Testis (tissue), 3 donors: ENCODE measurements around the gene SFXN2. TPM values are rescaled to one million over a fixed set of nuclear protein-coding genes. Genes with fewer than 3 reads are reported as not detected.

ENCODE experiments used
- DNase-seq: peaks from one replicate; pipeline ENCODE4 v3.0.0-alpha.2; 2019
- H3K27ac ChIP-seq, 2 donors: fragments of 200-600 bp; sonication (generic); one replicate each; pipeline ENCODE4 v1.5.1; 2019
- H3K27me3 ChIP-seq: fragments of 200-600 bp; sonication (generic); one replicate; pipeline ENCODE4 v1.5.1; 2019
- H3K36me3 ChIP-seq: fragments of 200-600 bp; sonication (generic); one replicate; pipeline ENCODE4 v1.5.1; 2017; ENCODE audit warnings: low read depth; ENCODE audit errors: missing control alignments
- H3K4me1 ChIP-seq: fragments of 200-600 bp; sonication (generic); one replicate; pipeline ENCODE4 v1.5.1; 2019
- H3K4me3 ChIP-seq, 2 donors: fragments of 200-600 bp; sonication (generic); one replicate each; pipeline ENCODE4 v1.5.1; 2017 to 2019
- H3K9me3 ChIP-seq: fragments of 200-600 bp; sonication (generic); one replicate; pipeline ENCODE4 v1.5.1; 2017
- POLR2A ChIP-seq: fragments of 450-650 bp; IDR thresholded peaks from one replicate; pipeline ENCODE4 v1.6.1; 2017; ENCODE audit warnings: antibody characterized with exemption, mild to moderate bottlenecking, moderate library complexity
- WGBS, 2 donors: methylation state at CpG; one replicate each; pipeline ENCODE4 v1.1.5; 2018; 5-methylcytosine and 5-hydroxymethylcytosine counted together
- intact Hi-C: fragments of 100-400 bp; cut with DNase I; formaldehyde crosslinking; loops from one replicate; pipeline ENCODE4 v1.15.1; 2023; ENCODE audit warnings: low total_unique reads
- polyA plus RNA-seq: library from polyadenylated mRNA; stranded (reverse); fragments of 350-450 nt; fragmentation: Illumina TruSeq; extraction: RNeasy Lipid Tissue Mini Kit (QIAGEN cat#74804); gene quantifications from one replicate; pipeline ENCODE4 v1.2.3, GENCODE V29; 2014; ENCODE audit warnings: low read depth, low replicate concordance; ENCODE audit not compliant: insufficient read depth
- total RNA-seq, 2 donors: library from RNA; depleted of rRNA; stranded (reverse); fragments of >200 nt; gene quantifications; one replicate each; pipeline ENCODE4 v1.2.3, GENCODE V29; 2016
- TF ChIP-seq, protein P1 (sequence below), 3 experiments: fragments of 450-650 bp in 2 of 3; fragments of 200-600 bp in 1 of 3; sonication (generic) in 1 of 3; IDR thresholded peaks; one replicate each; pipeline ENCODE4 v1.5.1; 2016 to 2019; ENCODE audit warnings: antibody characterized with exemption in 3 of 3, mild to moderate bottlenecking in 2 of 3, moderate library complexity in 1 of 3

SFXN2 gene
- total and polyA plus RNA-seq, 3 donors from 2014 or later = 4.4 to 9.8 (median 5.6) TPM

DNA sequence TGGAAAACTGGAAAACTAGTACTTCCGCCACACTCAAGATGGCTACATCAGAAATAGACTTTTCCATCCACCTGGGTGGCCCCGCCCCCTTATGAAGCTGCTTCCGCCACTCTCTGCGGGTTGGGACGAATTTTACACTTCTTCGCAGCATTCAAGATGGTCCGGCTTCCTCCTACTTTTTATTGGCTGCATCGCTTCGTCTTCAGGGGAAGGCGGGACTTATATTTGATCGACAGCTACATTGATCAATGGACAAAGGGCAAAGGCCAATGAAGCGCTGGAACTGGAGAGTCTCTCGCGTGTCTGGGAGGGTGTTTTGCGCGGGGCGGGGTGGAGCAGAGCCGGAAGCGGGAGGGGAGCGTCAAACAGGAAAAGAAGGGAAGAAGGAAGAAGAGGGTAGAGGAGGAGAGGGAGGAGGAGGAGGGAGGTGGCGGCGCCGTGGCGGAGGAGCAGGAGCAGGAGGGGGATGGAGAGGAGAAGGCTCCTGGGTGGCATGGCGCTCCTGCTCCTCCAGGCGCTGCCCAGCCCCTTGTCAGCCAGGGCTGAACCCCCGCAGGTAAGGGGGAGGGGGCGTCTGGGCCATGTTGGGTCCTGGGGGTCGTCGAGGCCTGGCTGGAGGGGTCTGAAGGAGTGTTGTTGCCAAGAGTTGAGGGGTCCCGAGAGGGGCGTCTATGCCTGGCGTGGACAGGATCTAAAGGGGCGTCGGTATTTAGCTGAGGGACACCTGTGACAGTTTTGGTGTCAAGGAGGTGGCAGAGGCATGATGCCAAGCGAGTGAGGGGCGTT is 29.3 kb downstream of the SFXN2 start, which contains the start of gene WBP1L:
TSS of gene WBP1L (plus strand) at position 361 of the 786 bp plus-strand sequence. CDS start at position 467, 106 bp downstream.
- H3K9me3 ChIP-seq = no peaks in the 10 kb centered on the region
- TF ChIP-seq, protein P1, sequence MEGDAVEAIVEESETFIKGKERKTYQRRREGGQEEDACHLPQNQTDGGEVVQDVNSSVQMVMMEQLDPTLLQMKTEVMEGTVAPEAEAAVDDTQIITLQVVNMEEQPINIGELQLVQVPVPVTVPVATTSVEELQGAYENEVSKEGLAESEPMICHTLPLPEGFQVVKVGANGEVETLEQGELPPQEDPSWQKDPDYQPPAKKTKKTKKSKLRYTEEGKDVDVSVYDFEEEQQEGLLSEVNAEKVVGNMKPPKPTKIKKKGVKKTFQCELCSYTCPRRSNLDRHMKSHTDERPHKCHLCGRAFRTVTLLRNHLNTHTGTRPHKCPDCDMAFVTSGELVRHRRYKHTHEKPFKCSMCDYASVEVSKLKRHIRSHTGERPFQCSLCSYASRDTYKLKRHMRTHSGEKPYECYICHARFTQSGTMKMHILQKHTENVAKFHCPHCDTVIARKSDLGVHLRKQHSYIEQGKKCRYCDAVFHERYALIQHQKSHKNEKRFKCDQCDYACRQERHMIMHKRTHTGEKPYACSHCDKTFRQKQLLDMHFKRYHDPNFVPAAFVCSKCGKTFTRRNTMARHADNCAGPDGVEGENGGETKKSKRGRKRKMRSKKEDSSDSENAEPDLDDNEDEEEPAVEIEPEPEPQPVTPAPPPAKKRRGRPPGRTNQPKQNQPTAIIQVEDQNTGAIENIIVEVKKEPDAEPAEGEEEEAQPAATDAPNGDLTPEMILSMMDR (IDR thresholded peaks at IDR 0.05) = no peak
- peak; percentile 56 for TF ChIP-seq POLR2A
- no peaks in the 10 kb centered on the region for H3K27me3 ChIP-seq
- H3K4me1 ChIP-seq = peaks cover 12% of the 10 kb centered on the region
- intact Hi-C loops = no loop called here
- H3K27ac ChIP-seq = peak within 1 kb of the TSS; percentile 89 to 95
- DNase-seq = peak; percentile 99
- 1% methylated on average over 37 of the region's 37 CpGs for WGBS, 2 donors
- H3K4me3 ChIP-seq = peak within 1 kb of the TSS; percentile 95 to 97
- H3K36me3 ChIP-seq = no peaks in the 10 kb centered on the region

DNA sequence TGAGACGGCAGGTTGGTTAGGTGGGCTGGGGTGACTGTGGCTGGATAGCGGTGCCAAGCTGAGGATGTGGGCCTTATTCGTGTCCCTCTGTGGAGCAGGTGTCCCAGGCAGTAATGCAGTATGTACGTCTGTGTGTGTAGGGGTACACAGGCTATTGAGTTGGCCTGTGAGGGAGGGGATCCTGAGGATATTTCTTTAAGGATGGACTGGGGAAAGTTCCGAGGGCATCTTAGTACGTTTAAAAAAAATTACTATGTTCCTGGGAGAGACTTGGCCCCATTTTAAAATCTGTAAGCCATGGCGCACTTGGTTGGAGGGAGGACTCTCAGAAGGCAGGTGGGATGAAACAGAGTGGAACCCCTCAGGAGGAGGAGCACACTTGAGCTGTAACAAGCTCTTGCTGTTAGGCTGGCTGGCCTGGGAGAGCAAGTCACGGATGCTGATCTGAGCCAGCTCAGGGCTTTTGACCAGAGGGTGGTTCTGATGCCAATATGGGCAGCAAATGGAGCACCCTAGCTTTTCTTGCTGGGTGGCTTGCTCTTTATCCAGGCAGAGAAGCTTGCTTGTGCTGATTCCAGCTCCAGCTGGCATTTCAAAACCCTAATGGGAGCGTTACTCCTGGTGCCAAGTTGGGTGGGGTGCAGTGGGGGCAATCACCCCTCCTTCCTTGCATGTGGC is 30.1 kb downstream of the SFXN2 start:
- Histone ChIP-seq H3K4me1 (peaks cover 12% of the 10 kb centered on the region), H3K27ac (peak overlapping the region; percentile 89 to 95), H3K36me3 (no peaks in the 10 kb centered on the region), H3K4me3 (peak overlapping the region; percentile 95 to 97), H3K27me3 (no peaks in the 10 kb centered on the region), H3K9me3 (no peaks in the 10 kb centered on the region)
- 2 to 5% methylated on average over 9 of the region's 9 CpGs for WGBS, 2 donors
- DNase-seq = peak; percentile 57
- intact Hi-C loops = no loop called here
- TF ChIP-seq POLR2A = no peak
- TF ChIP-seq, protein P1 (IDR thresholded peaks at IDR 0.05) = no peak

DNA sequence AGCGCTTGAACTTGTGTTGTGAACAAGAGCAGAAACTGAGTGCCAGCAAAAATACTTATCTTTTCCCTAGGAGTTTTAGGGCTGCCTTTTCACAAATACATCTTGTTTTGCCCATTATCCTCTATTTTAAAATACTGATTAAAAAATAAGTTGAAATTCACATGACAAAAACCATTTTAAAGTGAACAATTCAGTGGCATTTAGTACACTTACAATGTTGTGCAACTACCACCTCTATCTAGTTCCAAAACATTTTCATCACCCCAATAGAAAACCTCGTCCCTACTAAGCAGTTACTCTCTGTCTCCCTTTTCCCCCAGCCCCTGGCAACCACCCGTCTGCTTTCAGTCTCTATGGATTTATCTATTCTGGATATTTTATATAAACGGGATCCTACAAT is 30.7 kb downstream of the SFXN2 start:
- H3K9me3 ChIP-seq = no peaks in the 10 kb centered on the region
- intact Hi-C loops = no loop called here
- H3K4me1 ChIP-seq = peaks cover 12% of the 10 kb centered on the region
- H3K4me3 ChIP-seq = peak overlapping the region in 1 of 2 donors; percentile 97
- H3K27me3 ChIP-seq = no peaks in the 10 kb centered on the region
- TF ChIP-seq POLR2A = no peak
- TF ChIP-seq, protein P1 (IDR thresholded peaks at IDR 0.05) = no peak
- H3K27ac ChIP-seq = peak overlapping the region in 1 of 2 donors; percentile 89
- no peak for DNase-seq
- 57 to 58% methylated on average over 4 of the region's 4 CpGs for WGBS, 2 donors
- H3K36me3 ChIP-seq = no peaks in the 10 kb centered on the region

DNA sequence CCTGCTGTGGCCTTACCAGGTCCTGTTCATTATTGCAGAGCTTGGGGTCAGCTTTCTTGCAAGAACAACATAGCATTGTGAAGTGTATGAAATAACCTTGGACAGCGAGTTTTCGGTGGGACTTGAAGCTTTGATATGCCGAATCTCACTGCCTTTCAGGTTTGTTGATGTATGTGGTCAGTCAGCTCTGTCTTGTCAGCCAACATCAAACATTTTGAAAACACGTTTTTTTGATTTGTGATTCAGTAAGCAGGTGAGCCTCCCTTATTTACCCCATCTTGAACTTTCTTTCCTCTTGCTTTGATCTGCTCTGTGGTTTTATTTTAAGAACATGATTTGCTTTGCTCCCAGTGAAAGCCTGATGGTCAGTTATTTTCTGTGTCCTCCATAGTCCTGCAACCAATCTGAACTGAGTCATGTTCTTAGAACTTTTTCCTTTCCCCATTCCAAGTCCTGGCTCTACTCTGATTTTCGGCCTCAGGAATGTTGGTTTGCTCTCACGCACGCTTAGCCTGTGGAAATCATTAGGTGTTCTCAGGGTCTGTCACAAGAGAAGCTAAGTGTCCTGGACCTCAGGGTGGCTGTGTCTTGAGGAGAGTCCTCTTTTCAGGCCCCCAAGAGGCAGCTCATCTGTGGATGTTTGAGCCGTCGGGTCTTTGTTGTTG is 38.0 kb downstream of the SFXN2 start:
- Histone ChIP-seq H3K27ac (peak overlapping the region; percentile 66 to 72), H3K4me1 (peaks cover 25% of the 10 kb centered on the region), H3K27me3 (no peaks in the 10 kb centered on the region), H3K4me3 (no peak overlapping the region), H3K36me3 (no peaks in the 10 kb centered on the region), H3K9me3 (no peaks in the 10 kb centered on the region)
- DNase-seq = no peak
- intact Hi-C loops = no loop called here
- 62 to 65% methylated on average over 9 of the region's 9 CpGs for WGBS, 2 donors
- TF ChIP-seq, protein P1 (IDR thresholded peaks at IDR 0.05) = no peak
- no peak for TF ChIP-seq POLR2A
